Fibroblast of upper back skin (primary cell): ENCODE data around the gene IL20.

ENCODE experiments used
- DNase-seq: peaks from one replicate; pipeline ENCODE4 v3.0.0-alpha.2; 2013

Gene IL20

GRCh38 chr1:206864939-206865671 lies at the start of gene IL20:
Gene IL20, plus strand, starts transcription at chr1:206865623. Its CDS starts 230 bp downstream, at chr1:206865853.
- peak; percentile 84 for DNase-seq

GRCh38 chr1:206816390-206817287 lies 48.8 kb upstream of the IL20 start:
- no peak for DNase-seq

- DNase-seq: no peak
These were observed 43.9 kb upstream of the IL20 start for GRCh38 chr1:206821493-206821892.

GRCh38 chr1:206823727-206824126 lies 41.7 kb upstream of the IL20 start:
- DNase-seq: peak; percentile 76

- DNase-seq: peak; percentile 55
These were observed 41.1 kb upstream of the IL20 start for GRCh38 chr1:206824331-206824730.

- DNase-seq: no peak
These were observed 39.0 kb upstream of the IL20 start for GRCh38 chr1:206826394-206826793.

GRCh38 chr1:206828061-206828460 lies 37.4 kb upstream of the IL20 start:
- DNase-seq: no peak

GRCh38 chr1:206828765-206829164 lies 36.7 kb upstream of the IL20 start:
- no peak for DNase-seq

GRCh38 chr1:206829282-206829681 lies 36.1 kb upstream of the IL20 start:
- no peak for DNase-seq

GRCh38 chr1:206829875-206830274 lies 35.5 kb upstream of the IL20 start:
- no peak for DNase-seq

- no peak for DNase-seq
These were observed 33.8 kb upstream of the IL20 start for GRCh38 chr1:206831650-206832049.

GRCh38 chr1:206832352-206832880 lies 33.0 kb upstream of the IL20 start:
- no peak for DNase-seq

GRCh38 chr1:206833106-206833680 lies 32.2 kb upstream of the IL20 start:
- DNase-seq: no peak

GRCh38 chr1:206833801-206834200 lies 31.6 kb upstream of the IL20 start:
- no peak for DNase-seq

- no peak for DNase-seq
These were observed 31.2 kb upstream of the IL20 start for GRCh38 chr1:206834217-206834616.

GRCh38 chr1:206834711-206835110 lies 30.7 kb upstream of the IL20 start:
- DNase-seq: no peak

- no peak for DNase-seq
These were observed 30.2 kb upstream of the IL20 start for GRCh38 chr1:206835186-206835585.

GRCh38 chr1:206836111-206836510 lies 29.3 kb upstream of the IL20 start:
- DNase-seq: peak; percentile 41

- DNase-seq: peak; percentile 37
These were observed 26.3 kb upstream of the IL20 start for GRCh38 chr1:206839006-206839560.

GRCh38 chr1:206839857-206840256 lies 25.6 kb upstream of the IL20 start:
- DNase-seq: peak; percentile 87

- DNase-seq: no peak
These were observed 23.7 kb upstream of the IL20 start for GRCh38 chr1:206841609-206842323.

- no peak for DNase-seq
These were observed 22.6 kb upstream of the IL20 start for GRCh38 chr1:206842854-206843253.
